ENCODE data around the gene PHOSPHO1.

- TF ChIP-seq CTCF (conservative IDR thresholded peaks at IDR 0.05; ENCODE audit: low read length) (no peak), EZH2phosphoT487 (IDR thresholded peaks at IDR 0.05; ENCODE audit: borderline replicate concordance, low read depth, low read length) (no peak)
These were observed 49.5 kb upstream of the PHOSPHO1 start for GRCh38 chr17:49280061-49280460.
